HG02763 (cell line): ENCODE data around the gene ALKBH3.

Experiments
- ATAC-seq: cut with Tn5 transposase; IDR thresholded peaks from one replicate; pipeline ENCODE4 v1.9.1; 2021; ENCODE audit warnings: mild to moderate bottlenecking, moderate library complexity; ENCODE audit not compliant: unreplicated experiment

The ALKBH3 gene

DNA sequence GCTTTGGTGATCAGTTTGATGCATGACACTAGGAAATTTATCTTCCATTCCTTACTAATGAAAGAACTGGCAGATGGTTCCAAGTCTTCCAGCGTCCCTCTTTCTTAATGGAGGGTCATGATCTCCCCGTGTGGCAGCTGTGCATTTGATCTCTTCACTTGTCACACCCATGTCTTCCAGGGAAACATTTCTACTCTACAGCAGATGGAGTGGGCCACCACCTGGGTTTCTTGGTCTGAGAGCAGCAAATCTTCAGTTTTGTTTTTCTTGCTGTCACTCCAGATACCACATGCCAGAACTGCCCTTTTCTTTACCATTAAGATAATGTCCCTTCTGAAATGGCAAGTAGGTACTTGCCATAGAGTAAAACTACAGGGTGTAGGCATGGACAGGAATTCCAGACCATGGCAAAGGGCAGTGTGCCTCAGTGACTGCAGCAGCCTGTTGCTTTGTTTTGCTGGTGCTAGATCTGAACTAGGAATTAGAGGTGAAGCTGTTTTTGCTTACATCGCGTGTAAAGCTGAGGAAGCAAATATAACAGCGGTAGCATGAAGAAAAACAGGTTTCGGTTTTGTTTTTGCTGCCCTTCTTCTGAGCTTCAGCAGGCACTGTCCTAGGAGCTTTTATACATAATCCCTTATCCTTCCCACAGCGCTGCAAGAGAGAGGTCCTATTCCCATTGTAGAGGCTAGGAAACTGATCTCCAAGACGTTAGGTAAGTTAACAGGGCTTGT lies 41.1 kb downstream of the ALKBH3 start:
- no peak for ATAC-seq

DNA sequence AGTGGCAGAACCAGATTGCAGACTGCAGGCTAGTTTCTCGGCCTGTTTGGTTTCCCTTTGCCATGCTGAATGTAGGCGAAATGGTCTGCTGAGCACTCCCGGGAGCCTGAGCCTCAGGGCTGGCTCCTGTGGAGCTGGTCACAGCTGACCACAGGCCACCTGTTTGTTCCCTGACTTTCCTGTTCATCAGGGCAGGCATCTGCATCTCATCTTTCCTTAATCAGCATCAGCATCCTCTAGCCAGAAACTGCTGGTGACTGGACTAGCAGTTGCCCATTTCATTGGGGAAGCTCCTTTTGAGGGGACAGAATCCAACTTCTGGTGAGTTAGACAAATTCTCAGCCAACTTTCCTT lies 41.6 kb downstream of the ALKBH3 start:
- ATAC-seq, result no peak

DNA sequence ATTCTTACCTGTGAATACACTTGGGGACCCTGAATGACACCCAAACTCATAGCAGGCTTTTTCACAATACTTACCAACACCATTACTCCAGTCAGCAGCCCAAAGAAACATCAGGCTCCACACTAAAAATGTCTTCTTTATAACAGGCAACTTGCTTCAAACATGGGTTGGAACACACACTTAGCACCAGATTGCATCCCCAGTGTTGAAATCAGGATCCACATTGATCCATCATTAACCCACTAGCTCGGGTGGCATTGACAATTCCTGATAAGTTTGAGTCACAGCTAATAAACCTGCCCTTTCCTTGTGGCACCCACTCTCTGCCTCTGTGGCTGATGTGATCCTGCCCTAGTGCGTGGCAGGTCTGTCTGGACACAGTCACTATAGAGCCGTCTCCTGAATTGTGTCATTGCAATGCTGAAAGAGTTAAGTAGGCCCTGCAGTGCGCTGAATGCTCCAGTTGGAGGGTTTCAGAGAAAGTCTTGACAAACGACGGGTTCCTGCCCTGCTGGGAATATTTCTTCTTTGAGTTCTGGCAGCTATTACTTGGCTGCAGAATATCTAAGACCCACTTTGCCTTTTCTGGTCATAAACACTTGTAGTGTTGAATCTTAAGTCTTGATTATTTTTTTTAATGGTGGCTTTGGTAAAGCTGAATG lies 42.2 kb downstream of the ALKBH3 start:
- no peak for ATAC-seq

DNA sequence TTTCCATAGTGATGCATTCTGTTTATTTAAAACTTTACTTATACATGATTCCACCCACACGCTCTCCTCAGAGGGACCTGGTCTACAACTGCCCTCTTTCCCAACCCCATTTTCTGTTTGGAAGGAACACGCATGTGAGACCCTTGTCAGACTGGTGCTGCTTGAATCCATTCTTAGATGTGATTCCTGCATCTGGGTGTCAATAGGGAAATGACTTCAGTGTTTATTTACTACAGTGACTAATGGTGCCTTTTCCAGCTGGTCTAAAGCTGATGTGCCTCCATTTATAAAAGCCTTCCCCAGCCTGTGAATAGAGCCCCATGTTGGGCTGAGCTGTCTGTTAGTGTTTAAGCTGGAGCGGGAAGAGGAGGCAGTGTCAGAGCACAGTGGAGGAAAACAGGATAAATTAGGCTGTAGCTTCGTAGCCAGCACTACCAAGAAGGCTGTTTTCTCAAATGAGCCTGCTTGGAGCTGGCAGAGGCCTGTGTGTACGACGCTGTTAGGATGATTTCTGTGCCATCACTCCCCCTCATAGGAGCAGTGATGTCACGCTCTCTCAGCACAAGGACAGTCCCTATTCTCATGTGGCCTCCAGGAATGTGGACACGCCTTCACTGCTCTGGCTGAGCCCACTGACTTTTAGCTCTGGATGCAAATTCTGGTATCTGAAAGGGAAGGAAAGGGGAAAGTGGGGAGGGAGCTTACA lies 42.9 kb downstream of the ALKBH3 start:
- no peak for ATAC-seq

DNA sequence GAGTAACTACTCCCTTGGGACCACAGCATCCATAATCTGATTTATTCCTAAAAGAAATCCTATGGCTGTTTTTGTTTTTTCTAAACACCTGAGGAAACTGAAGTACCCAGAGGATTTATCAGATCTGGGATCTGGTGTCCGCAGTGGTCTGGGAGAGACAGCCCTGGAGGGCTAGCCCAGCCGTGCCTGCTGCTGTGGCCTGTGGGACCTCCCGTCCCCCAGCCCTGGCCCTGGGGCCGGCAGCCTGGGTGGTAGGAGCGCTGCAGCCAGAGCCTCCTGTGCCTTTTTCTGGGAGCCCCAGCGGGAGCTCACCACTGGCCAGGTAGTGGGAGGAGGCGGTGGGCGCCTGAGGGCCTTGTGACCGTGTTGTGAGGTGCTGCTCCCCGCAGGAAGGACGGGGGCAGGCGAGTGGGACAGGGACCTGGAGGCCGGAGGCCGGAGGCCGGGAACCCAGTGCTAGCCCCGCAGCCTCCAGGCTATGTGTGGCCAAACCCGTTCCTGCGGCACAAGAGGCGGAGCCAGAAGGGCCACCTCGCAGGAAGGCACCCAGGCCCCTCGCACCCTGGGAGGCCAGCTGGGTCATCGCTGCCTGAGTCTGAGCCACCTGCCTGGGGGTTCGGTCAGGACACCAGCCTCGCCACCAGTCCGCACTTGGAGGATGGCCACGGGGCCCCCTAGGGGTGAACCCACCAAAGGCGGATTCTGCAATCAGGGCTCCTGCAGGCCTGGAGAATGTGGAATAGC lies 43.7 kb downstream of the ALKBH3 start:
- ATAC-seq, result no peak

DNA sequence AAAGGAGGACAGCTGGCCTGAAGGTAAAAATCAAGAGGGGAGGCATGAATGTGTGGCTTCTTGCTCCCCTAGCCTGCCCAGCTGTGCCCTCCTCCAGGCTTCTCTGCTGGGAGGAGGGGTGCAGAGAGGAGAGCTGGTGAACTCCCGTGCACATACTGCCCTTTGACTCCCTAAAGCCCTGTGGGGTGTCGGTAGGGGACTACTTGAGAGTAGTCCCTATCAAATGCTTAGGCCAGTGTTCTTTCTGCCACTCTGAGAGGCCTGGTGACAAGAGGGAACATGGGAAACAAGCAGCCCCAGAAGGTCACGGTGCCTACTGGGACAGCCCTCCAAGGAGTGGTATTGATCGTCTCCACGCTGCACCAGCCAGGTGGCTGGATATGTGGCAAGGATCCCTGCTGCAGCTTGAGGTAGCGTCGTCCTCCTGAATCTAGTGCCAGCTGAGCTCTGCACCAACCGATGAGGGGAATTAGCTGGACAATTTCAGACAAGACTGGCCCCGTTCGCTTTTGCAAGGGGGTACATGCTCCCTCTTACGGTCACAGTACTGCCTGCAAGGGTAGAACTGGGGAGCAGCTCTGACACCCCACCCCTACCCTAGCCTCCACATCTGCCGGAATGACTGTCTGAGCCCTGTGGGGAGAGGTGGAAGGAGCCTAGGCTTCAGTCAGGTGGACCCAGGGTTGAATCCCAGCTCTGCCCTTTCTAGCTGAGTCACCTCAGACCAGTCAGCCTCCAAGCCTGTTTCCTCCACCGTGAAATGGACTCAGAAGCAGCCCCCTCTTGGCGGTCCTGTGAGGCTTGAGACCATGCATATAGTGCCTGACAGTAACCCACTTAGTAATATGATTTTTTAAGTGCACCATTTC lies 44.7 kb downstream of the ALKBH3 start:
- no peak for ATAC-seq

DNA sequence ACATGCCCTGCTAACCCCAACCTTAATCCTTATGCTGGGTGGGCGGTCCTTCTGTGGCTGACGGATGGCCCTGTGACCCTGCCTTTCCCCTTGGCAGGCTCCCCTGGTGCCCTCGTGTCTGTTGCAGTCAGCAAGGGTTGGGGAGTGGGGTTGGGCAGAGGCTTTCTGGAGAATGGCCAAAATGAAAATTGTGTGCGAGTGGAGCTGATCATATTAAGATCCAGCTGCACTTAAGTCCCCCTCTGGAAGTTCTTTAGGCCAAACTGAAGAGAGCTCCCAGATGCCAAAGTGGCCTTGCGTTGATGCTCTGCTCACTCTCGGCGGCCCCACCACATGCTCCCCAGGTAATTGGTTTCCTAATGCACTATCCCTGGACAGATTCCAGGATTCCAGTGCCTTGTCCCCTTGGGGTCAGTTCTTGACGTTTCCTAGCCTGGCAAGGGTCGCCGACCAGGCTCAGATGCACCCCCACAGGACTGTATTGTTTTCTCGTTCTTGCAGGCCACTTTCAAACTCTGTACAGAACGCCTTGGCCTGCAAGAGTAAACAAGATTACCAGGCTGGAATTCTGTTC lies 45.4 kb downstream of the ALKBH3 start:
- ATAC-seq, result no peak

DNA sequence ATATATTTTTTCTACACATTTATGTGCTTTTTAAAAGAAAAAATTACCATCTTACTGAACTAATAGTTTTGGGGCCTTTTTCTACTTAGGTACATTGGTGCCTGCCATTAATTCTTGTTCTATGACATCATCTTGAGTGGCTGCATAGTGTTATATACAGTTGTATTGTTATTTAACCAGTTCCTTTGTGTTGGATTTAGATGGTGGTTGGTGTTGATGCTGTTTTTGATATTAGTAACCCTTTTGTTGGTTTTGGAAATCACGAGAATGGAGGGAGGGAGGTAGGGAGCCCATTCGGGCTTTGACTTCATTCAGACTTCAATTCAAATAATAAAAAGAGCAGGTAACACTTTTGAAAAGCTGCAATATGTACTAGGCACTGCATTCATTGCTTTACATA lies 46.4 kb downstream of the ALKBH3 start:
- ATAC-seq, result no peak

DNA sequence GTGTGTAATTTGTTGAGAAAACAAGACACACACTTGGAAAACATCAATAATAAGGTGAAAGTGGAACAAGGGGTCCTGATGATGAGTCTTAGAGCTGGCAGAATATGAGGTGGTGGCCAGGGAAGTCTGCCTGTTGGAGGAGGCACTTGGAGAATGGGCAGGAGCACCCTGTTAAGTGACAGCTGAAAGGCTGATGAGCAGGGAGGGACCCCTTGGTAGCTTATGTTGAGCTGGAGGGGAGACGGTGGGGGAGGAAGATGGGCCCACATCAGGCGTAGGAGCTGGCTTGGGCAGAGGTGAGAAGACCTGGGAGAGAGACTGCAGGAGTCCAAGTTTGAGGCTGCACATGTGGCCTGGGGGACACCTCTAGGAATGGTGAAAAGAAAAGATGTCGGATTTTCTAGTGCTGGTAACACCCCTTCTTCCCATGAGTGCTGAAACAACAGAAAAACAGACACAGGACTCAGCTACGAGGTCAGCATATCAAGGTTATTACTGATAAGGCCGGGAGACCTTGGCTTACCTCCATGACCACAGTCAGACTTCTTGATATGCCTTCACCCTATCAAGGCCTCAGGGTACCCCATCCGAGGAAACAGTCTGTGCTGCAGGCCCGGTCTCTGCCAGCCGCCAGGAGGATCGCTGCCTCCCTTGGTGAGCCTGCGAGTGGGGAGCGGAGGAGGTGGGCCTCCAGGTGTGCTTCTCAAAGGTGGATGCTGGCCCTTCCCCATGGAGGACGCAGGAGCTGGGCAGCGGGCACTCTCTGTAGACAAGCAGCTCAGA lies 47.5 kb downstream of the ALKBH3 start:
- no peak for ATAC-seq

DNA sequence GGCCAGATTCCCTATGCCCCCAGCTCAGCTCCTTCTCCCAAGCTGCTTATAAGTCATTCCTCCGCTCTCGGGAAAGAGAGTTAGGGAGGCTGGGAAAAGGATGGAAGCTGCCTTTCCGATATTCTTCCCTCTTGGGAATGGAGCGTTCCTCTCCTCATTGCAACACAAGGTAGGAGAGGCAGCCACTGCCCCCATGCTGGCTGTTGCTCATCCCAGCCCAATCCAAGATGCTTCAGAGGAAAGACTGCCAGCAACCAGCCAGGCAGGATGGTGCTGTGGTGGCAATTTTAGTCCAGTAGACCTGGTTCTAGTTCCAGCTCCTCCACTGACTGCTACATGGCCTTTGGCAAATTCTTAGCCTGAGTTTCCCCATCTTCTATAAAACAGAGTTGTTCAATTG lies 48.1 kb downstream of the ALKBH3 start:
- ATAC-seq, result no peak

DNA sequence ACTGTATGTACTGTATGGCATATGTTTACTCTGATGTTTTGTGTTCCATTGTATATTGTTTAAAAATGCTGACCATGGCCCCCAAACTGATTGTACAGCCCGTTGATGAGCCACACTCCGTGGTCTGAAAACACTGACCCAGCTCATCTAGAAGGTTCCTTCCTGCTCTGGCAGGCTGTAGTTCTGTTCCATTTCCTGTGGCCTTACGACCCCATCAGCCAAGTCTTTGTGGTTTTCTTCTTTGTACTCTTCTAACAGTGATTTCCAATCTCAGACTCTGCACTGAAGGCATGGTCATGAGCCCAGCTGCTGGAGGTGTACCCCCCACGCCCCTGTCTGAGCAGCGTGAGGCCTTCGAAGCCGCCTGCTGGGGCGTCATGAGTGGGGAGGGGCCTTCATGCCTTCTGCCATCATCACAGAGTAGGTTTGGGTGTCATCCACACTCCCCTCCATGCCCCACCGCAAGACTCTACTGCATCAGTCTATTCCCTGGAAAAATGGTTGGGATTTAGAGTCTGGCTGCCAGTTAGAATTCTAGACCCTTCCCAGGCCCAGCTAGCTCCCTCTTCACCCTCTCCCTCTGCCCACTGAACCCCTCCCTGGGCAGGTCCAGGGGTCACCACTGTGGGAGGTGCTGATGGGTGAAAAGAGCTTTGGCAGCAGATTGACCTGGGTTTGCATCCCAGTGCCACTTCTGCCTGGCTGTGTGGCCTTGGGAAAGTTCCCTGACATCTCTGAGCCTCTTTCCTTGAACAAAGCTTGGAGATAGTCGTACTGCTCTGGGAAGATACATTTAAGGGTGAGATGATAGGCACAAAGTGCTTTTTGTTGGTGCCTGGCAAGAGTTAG lies 50.5 kb downstream of the ALKBH3 start:
- ATAC-seq, result no peak

DNA sequence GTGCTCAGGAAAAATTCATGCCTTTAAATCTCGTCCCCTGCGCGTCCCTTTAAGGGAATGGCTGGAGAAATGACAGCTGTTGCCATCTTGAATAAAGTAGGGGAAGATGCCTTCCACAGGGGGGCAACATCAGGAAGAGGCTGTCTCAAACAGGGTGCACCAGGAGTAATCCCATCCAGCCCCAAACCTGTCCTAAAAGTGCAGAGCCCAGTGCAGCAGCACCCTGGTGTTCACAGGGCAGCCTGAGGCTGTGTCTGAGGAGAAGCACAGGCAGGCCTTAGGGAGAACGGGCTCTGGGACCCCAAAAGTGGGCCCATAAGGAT lies 51.0 kb downstream of the ALKBH3 start:
- ATAC-seq, result no peak

DNA sequence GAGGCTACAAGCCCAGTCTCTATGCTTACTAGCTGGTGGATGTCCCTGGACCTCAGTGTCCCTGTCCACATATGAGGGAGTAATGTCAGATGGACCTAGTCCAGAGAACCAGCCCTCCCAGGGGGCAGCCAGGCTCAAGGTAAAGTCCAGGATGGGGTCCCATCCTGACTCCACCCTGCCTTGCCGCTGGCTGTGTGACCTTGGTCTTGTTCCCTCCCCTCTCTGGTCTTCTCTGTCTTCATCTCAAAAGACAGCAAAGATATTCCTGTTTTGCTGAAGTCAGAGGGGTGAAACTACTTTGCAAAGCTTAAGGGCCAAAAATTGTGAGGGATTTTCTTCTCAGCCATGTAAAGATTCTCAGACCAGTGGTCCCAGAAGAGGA lies 52.6 kb downstream of the ALKBH3 start:
- no peak for ATAC-seq

DNA sequence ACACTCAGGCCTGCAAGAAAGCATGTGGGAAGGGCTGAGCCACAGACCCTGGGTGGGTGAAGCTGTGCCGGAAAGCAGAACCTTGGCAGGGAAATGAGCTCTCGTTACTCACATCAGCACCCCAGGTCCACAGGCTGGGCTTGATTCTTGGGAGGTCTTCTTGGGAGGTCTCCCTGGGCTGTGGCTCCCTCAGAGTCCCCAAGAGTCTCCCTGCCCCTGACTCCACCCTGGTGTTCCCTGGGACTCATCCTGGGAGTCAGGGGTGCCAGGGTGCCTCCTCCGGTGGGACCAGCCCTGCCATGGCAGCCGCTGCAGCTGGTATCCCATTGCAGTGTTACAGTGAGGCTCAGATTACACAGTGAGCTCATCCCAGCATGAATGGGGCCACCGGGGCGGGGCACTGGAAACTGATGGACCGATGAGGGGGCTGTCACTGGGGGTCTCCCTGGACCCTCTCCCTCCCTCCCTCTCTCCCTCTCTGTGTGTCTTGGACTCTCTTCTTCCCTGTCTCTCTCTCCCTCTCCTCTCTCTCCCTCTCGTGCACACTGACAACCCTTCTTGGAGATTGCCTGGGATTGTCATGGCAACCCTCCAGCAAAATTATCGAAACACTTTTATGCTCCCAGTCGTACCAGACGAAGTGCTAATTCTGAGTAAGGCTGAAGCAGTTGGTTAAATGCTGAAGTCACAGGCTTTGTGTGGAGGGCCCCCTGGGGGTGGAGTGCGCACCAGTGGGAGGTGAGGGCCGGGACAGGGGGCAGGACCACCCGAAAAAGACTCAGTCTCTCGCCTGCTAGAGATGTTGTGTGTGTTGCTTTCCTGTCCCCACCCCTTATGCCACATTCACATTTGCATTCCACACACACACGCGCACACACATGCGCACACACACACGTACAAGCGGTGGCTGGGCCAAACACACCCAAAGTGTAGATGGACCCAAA lies 53.2 kb downstream of the ALKBH3 start:
- ATAC-seq, result no peak

DNA sequence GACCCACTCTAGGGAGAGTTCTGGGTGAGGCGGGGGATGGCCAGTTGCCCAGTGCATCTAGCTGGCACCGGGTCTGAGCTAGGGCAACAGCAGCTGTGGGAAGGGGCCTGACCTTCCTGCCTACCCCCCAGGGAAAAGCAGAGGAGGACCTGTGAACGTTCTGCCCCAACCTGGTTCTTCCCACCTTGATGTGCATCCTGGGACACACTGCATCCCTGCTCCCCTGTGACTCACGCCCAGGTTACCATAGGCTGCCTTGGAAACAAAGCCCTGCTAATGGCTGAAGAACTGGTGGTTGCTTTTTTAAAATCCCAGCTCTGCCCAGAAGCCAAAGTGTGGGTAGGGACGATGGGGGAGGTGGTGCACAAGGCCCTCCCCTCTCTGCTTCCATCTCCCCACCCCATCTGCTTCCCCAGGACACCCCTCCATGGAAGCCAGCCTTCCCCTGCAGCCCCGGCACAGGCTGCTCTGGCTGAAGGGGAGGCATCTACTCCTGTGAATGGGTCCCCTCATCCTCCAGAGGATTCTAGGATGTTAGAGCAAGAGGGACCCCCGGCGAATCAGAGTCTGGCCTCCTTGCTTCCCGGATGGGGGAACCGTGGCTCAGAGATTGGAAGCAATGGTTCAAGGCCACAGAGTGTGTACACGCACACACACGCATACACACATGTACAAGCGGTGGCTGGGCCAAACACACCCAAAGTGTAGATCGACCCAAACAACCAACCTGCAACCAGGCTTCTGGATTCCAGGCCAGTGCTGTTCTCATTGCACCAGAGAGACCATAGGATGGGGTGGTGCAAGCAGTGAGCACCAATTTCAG lies 54.2 kb downstream of the ALKBH3 start:
- ATAC-seq, result no peak

DNA sequence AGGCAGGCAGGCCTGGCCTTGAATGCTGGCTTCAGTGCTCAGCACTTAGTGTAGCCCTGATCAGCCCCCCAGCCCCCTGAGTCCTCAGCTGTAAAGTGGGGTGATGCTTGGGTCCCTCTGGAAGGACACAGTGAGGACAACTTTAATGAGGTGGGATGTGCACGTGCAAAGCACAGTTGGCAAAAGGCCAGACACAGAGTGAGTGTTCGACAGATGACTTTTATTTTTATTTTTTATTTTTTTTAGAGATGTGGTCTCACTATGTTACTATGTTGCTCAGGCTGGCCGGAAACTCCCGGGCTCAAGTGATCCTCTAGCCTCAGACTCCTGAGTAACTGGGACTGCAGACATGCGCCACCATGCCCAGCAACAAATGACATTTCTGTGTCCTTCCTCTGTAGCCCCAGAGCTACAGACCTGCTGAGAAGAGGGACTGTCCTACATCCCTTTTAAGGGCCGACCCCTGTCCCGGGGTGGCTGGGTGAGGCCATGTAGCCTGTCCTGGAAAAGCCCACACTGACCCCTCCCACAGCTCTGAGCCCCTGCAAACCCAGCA lies 54.9 kb downstream of the ALKBH3 start:
- no peak for ATAC-seq
